ENCODE measurements around the gene GYS2. TPM values are rescaled to one million over a fixed set of nuclear protein-coding genes. Genes with fewer than 3 reads are reported as not detected.

Gene GYS2
- total RNA-seq, 1 experiment from 2014 or later = 0.47 TPM

- Mint-ChIP-seq H3K27ac (ENCODE audit: low read depth, unreplicated experiment) (no peak overlapping the region), H3K36me3 (ENCODE audit: insufficient read depth, unreplicated experiment) (no peaks in the 10 kb centered on the region), H3K4me3 (ENCODE audit: unreplicated experiment) (no peak overlapping the region), H3K27me3 (ENCODE audit: insufficient read depth, unreplicated experiment) (no peaks in the 10 kb centered on the region), H3K4me1 (ENCODE audit: insufficient read depth, unreplicated experiment) (peaks cover 6% of the 10 kb centered on the region), H3K9me3 (ENCODE audit: unreplicated experiment) (no peaks in the 10 kb centered on the region)
- TF ChIP-seq CTCF (IDR thresholded peaks at IDR 0.05; ENCODE audit: unreplicated experiment) = no peak
- no TSS peak for BruUV-seq (replicated peaks)
- ChIA-PET CTCF (interaction anchor here (0.7 kb wide), 1 partner anchor 318 kb away, joined by 3 read pairs; no protein-coding TSS in a partner anchor), POLR2A (interaction anchor here (1.4 kb wide), 1 partner anchor 91 kb away, joined by 5 read pairs; the partner anchor contains the start of gene LDHB)
- no peak for DNase-seq (ENCODE audit: unreplicated experiment)
- intact Hi-C loops (cut with micrococcal nuclease) = no loop called here
Observed at GRCh38 chr12:21566223-21566906, 38.3 kb downstream of the GYS2 start.

GRCh38 chr12:21562859-21563258 is 41.8 kb downstream of the GYS2 start:
- Mint-ChIP-seq H3K36me3 (ENCODE audit: insufficient read depth, unreplicated experiment) (no peaks in the 10 kb centered on the region), H3K27me3 (ENCODE audit: insufficient read depth, unreplicated experiment) (no peaks in the 10 kb centered on the region), H3K9me3 (ENCODE audit: unreplicated experiment) (no peaks in the 10 kb centered on the region), H3K27ac (ENCODE audit: low read depth, unreplicated experiment) (peak overlapping the region; percentile 59), H3K4me3 (ENCODE audit: unreplicated experiment) (no peak overlapping the region), H3K4me1 (ENCODE audit: insufficient read depth, unreplicated experiment) (peaks cover 15% of the 10 kb centered on the region)
- TF ChIP-seq CTCF (IDR thresholded peaks at IDR 0.05; ENCODE audit: unreplicated experiment) = no peak
- BruUV-seq (replicated peaks) = no TSS peak
- ChIA-PET CTCF (interaction anchor here (0.7 to 1.2 kb wide), 2 partner anchors 18 to 117 kb away, joined by 3 to 4 read pairs; no protein-coding TSS in a partner anchor), POLR2A (no interaction called here)
- DNase-seq (ENCODE audit: unreplicated experiment) = no peak
- intact Hi-C loops (cut with micrococcal nuclease) = no loop called here

- no TSS peak for BruUV-seq (replicated peaks)
- CTCF ChIA-PET = interaction anchor here (0.6 to 1.5 kb wide), 6 partner anchors 12 to 295 kb away, joined by 3 to 5 read pairs (median 3); no protein-coding TSS in a partner anchor
- intact Hi-C loops (cut with micrococcal nuclease) = no loop called here
- H3K27me3 Mint-ChIP-seq (ENCODE audit: insufficient read depth, unreplicated experiment) = no peaks in the 10 kb centered on the region
- H3K27ac Mint-ChIP-seq (ENCODE audit: low read depth, unreplicated experiment) = peak overlapping the region; percentile 97
- no peaks in the 10 kb centered on the region for H3K9me3 Mint-ChIP-seq (ENCODE audit: unreplicated experiment)
- DNase-seq (ENCODE audit: unreplicated experiment) = no peak
- peaks cover 15% of the 10 kb centered on the region for H3K4me1 Mint-ChIP-seq (ENCODE audit: insufficient read depth, unreplicated experiment)
- no peak overlapping the region for H3K4me3 Mint-ChIP-seq (ENCODE audit: unreplicated experiment)
- TF ChIP-seq CTCF (IDR thresholded peaks at IDR 0.05; ENCODE audit: unreplicated experiment) = no peak
- no peaks in the 10 kb centered on the region for H3K36me3 Mint-ChIP-seq (ENCODE audit: insufficient read depth, unreplicated experiment)
- POLR2A ChIA-PET = interaction anchor here (0.7 to 3.9 kb wide), 9 partner anchors 7 to 96 kb away, joined by 3 to 54 read pairs (median 5); partner anchors contain the start of genes GOLT1B, LDHB, RECQL and SPX
Observed at GRCh38 chr12:21561158-21561557, 43.5 kb downstream of the GYS2 start.

GRCh38 chr12:21559855-21560569 is 44.6 kb downstream of the GYS2 start:
- Mint-ChIP-seq H3K4me3 (ENCODE audit: unreplicated experiment) (peak overlapping the region; percentile 61), H3K27ac (ENCODE audit: low read depth, unreplicated experiment) (peak overlapping the region; percentile 97), H3K9me3 (ENCODE audit: unreplicated experiment) (no peaks in the 10 kb centered on the region), H3K36me3 (ENCODE audit: insufficient read depth, unreplicated experiment) (no peaks in the 10 kb centered on the region), H3K27me3 (ENCODE audit: insufficient read depth, unreplicated experiment) (no peaks in the 10 kb centered on the region), H3K4me1 (ENCODE audit: insufficient read depth, unreplicated experiment) (peaks cover 15% of the 10 kb centered on the region)
- DNase-seq (ENCODE audit: unreplicated experiment) = peak; percentile 89
- no TSS peak for BruUV-seq (replicated peaks)
- no peak for TF ChIP-seq CTCF (IDR thresholded peaks at IDR 0.05; ENCODE audit: unreplicated experiment)
- intact Hi-C loops (cut with micrococcal nuclease) = no loop called here
- POLR2A ChIA-PET = interaction anchor here (0.7 to 3.9 kb wide), 23 partner anchors 9 to 716 kb away, joined by 3 to 54 read pairs (median 4); partner anchors contain the start of genes CMAS, GOLT1B, LDHB and RECQL
- CTCF ChIA-PET = interaction anchor here (0.7 to 1.3 kb wide), 4 partner anchors 14 to 50 kb away, joined by 3 to 4 read pairs (median 3); no protein-coding TSS in a partner anchor

Data from MCF 10A (cell line).